GM19099 (cell line): ENCODE measurements around the gene ADAMTS18.

ENCODE experiments used
- POLR2A ChIP-seq: IDR thresholded peaks from 3 replicates; pipeline ENCODE4 v1.6.1; 2011; ENCODE audit warnings: low read depth; ENCODE audit not compliant: insufficient read length; ENCODE audit errors: extremely low read depth

The ADAMTS18 gene, protein sequence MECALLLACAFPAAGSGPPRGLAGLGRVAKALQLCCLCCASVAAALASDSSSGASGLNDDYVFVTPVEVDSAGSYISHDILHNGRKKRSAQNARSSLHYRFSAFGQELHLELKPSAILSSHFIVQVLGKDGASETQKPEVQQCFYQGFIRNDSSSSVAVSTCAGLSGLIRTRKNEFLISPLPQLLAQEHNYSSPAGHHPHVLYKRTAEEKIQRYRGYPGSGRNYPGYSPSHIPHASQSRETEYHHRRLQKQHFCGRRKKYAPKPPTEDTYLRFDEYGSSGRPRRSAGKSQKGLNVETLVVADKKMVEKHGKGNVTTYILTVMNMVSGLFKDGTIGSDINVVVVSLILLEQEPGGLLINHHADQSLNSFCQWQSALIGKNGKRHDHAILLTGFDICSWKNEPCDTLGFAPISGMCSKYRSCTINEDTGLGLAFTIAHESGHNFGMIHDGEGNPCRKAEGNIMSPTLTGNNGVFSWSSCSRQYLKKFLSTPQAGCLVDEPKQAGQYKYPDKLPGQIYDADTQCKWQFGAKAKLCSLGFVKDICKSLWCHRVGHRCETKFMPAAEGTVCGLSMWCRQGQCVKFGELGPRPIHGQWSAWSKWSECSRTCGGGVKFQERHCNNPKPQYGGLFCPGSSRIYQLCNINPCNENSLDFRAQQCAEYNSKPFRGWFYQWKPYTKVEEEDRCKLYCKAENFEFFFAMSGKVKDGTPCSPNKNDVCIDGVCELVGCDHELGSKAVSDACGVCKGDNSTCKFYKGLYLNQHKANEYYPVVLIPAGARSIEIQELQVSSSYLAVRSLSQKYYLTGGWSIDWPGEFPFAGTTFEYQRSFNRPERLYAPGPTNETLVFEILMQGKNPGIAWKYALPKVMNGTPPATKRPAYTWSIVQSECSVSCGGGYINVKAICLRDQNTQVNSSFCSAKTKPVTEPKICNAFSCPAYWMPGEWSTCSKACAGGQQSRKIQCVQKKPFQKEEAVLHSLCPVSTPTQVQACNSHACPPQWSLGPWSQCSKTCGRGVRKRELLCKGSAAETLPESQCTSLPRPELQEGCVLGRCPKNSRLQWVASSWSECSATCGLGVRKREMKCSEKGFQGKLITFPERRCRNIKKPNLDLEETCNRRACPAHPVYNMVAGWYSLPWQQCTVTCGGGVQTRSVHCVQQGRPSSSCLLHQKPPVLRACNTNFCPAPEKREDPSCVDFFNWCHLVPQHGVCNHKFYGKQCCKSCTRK (N-terminal part only)

GRCh38 chr16:77434530-77435271 is at the start of gene ADAMTS18:
ADAMTS18 (minus strand) TSS chr16:77435034; CDS start chr16:77434695, 339 bp downstream.
- TF ChIP-seq POLR2A: no peak

DNA sequence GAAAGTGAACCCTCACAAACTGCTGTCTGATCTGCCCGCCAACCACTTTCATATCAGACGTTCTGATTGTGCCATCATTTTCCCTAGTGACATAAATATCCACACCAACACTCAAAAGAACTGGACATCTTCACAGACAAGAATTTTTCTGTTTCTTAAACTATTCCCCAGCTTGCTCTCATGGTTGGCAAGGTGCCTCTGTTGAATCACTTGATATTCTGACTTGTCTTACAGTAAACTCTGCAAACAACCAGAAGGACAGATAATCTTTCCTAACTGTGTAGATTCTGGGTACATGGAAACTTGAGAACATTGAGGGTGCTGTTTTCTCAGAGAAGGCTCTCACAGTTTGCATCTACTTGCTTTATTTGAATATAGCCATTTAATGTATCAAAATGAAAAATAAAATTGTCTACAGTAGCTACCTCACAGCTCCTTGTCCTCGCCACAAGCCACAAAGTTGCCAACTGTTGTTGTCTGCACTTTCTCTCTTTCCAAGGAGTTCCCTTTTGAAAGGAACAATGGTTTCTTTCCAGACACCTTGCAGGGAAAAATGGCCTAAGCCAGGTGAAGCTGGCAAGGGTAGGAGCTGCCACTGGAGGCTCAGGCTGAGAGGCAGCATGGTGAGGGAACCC is 46.0 kb upstream of the ADAMTS18 start:
- no peak for TF ChIP-seq POLR2A

- TF ChIP-seq POLR2A: no peak
Observed at GRCh38 chr16:77472262-77472661, 37.4 kb upstream of the ADAMTS18 start.

DNA sequence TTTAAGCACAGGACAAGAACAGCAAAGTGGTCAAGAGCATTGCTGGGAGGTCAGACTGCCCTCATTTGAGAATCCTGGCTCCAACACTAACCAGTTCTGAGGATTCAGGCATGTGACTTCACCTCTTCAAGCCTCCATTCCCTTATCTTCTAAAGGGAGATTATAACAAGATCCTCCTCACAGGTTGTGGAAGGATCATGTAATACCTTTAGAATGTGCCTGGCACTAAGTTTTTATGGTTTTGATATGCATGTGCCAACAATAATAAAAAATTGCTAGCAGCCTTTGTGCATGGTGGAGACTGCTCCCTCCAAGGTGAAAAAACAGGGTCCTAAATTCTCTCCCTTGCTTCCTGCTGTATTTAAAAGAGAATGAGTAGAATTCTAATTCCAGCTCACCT is 36.0 kb upstream of the ADAMTS18 start:
- no peak for TF ChIP-seq POLR2A

GRCh38 chr16:77469634-77470033 is 34.8 kb upstream of the ADAMTS18 start:
- no peak for TF ChIP-seq POLR2A

GRCh38 chr16:77468831-77469230 is 34.0 kb upstream of the ADAMTS18 start:
- no peak for TF ChIP-seq POLR2A

DNA sequence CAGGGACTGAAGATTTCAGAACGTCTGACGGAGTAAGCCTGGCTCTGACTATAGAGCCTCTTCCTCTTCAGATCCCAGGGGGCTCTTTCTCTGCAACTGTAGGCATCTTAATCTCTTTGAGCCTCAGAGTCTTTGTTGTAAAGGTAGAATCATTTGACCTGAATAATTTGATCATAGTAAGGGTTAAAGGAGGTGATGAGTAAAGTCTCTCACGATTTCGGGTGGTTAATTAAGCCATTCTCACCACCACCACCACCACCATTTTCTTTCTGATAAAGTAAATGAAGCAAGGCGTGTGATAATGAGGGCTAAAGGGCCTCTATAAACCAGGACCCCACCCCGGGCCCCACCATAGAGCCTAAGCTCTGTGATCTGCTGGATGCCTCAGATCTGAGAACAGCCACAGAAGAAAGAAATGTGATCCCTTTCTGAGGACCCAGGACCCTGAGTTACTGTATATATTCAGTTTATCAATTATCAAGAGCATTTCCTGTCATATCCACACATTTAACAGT is 33.0 kb upstream of the ADAMTS18 start:
- TF ChIP-seq POLR2A: no peak

GRCh38 chr16:77462894-77463293 is 28.1 kb upstream of the ADAMTS18 start:
- TF ChIP-seq POLR2A: no peak

GRCh38 chr16:77459534-77460254 is 24.9 kb upstream of the ADAMTS18 start:
- TF ChIP-seq POLR2A: no peak

GRCh38 chr16:77457046-77457445 is 22.2 kb upstream of the ADAMTS18 start:
- TF ChIP-seq POLR2A: no peak

DNA sequence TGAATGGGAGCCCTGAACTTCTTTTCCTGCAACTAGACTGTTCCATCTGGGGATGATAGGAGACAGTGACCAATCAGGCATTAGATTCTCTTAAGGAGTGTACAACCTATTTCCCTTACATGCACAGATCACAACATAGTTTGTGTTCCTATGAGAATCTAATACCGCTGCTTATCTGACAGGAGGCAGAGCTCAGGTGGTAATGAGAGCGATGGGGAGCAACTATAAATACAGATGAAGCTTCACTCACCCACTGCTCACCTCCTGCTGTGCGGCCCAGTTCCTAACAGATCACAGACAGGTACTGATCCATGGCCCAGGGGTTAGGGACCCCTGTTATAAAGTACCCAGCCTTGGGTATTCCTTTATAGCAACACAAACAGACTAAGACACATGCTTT is 17.4 kb upstream of the ADAMTS18 start:
- no peak for TF ChIP-seq POLR2A

GRCh38 chr16:77450790-77451487 is 16.1 kb upstream of the ADAMTS18 start:
- TF ChIP-seq POLR2A: no peak

DNA sequence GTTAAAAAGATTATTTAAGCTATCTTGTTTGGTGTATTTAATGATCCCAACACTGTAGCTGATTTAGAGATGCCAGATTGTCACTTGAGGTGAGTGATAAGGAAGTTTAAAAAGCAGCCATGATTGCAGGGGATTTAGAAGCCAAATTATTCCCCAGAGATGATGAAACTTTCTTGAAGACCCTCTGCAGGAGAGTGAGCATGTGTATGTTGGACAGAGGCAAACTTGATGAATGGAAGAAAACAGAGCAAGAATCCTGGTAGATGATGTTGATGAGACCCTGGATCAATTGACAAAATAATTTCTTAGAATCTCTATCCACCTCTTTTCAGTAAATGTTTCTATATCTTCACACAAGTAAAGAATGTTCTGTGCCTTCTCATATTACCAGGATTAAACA is 14.4 kb upstream of the ADAMTS18 start:
- TF ChIP-seq POLR2A: no peak

GRCh38 chr16:77445324-77445723 is 10.5 kb upstream of the ADAMTS18 start:
- TF ChIP-seq POLR2A: no peak
